ENCODE measurements around the gene GPNMB. TPM values are rescaled to one million over a fixed set of nuclear protein-coding genes. Genes with fewer than 3 reads are reported as not detected.

Gene GPNMB
- total and polyA plus RNA-seq, 2 of the 13 experiments (the other 11 are each of a cell fraction or from before 2014, with no cell fraction given), result 1.1 to 1.6 TPM

GRCh38 chr7:23294549-23295400 lies 48.2 kb downstream of the GPNMB start (continued):
- peak; percentile 49; the same call in 1 of the 2 replicates for TF ChIP-seq ZNF280D (CRISPR knock-in tag; IDR thresholded peaks at IDR 0.05)
- no peak for TF ChIP-seq TRAFD1 (CRISPR knock-in tag; IDR thresholded peaks at IDR 0.05; ENCODE audit: borderline replicate concordance)
- peak; percentile 63 for TF ChIP-seq KAT8 (CRISPR knock-in tag; IDR thresholded peaks at IDR 0.05)
- TF ChIP-seq TCF7 (IDR thresholded peaks at IDR 0.05; ENCODE audit: low read depth), result peak; percentile 45
- peak; percentile 69; the same call in 1 of the 2 replicates for TF ChIP-seq POGZ (CRISPR knock-in tag; IDR thresholded peaks at IDR 0.05)
- peak; percentile 84; the same call in 1 of the 2 replicates for TF ChIP-seq AHDC1 (CRISPR knock-in tag; IDR thresholded peaks at IDR 0.05; ENCODE audit: borderline replicate concordance)
- 0 out of 2 replicates have a peak, but pooled peaks have one; percentile 66 for TF ChIP-seq STAT6 (CRISPR knock-in tag; IDR thresholded peaks at IDR 0.05; ENCODE audit: borderline replicate concordance)
- TF ChIP-seq GATAD1 (CRISPR knock-in tag; IDR thresholded peaks at IDR 0.05), result peak; percentile 37; the same call in 1 of the 2 replicates
- TF ChIP-seq ZNF770 (CRISPR knock-in tag; IDR thresholded peaks at IDR 0.05), result peak; percentile 99
- TF ChIP-seq ATRX (CRISPR knock-in tag; IDR thresholded peaks at IDR 0.05; ENCODE audit: borderline replicate concordance), result no peak

All from HepG2 (cell line).